Fibroblast of skin of abdomen (primary cell): ENCODE results near the gene TCF4.

Experiments used
- DNase-seq: peaks from one replicate; pipeline ENCODE4 v3.0.0-alpha.2; 2013

TCF4 gene

DNA sequence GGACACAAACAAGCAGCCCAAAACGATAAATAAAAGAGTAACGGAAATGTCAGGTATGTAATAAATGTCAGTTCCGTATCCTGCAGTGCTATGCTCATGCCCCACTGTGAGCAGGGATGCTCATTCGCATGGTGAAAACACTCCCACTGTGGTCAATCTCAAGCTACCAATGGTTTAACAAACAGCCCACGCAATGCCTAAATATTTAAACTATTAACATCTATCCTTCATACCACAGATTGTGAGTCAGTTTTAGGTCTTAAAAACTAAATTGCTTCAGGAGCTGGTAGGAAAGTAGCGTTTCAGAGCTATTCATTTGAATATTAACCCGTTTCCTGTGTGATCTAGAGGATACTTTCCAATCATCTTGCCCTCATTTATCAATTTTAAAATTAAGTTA is 207.4 kb downstream of the TCF4 start:
- peak; percentile 80 for DNase-seq

DNA sequence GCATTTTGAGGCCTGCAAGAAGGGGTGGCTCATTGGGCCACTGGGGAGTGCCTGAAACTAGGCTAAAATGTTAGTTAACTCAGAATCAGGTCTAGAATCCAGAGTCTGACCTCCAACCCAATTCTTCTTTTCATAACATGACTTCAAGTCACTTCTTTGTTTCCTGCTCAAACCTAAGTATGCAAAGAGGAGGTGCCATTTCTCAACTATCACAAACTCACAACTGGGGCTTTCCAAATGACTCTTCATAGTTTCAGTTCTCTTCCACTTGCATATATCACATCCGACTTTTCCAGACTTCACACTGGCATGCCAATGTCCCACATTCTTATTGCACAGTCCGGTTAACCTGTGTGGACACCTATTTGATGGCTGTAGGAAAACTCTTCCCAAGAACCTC is 211.6 kb downstream of the TCF4 start:
- no peak for DNase-seq

DNA sequence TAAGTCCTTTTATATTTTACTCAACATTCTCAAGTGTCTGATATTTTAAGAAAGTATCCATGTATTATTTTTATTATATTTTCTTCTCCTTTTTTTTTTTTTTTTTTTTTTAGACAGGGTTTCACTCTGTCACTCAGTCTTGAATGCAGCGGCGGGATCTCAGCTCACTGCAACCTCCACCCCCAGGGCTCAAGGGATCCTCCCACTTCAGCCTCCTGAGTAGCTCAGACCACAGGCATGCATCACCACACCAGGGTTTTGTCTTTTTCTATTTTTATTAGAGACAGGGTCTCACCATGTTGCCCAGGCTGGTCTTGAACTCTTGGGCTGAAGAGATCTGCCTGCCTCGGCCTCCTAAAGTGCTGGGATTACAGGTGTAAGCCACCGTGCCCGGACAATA is 212.1 kb downstream of the TCF4 start:
- no peak for DNase-seq

DNA sequence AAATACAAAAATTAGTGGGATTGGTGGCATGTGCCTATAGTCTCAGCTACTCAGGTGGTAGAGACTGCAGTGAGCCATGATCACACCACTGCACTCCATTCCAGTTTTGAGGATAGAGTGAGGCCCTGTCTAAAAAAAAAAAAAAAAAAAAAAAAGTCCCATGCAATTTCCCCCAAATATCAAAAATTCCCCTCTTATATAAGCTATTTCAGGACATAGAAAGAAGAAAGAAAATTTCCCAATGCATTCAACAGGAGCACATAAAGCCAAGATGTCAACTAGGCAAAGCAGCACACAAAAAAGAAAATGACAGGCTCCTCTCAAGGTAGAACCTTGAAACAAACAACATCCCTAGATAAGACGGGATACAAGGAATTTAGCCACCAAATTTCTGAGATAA is 213.3 kb downstream of the TCF4 start:
- no peak for DNase-seq

DNA sequence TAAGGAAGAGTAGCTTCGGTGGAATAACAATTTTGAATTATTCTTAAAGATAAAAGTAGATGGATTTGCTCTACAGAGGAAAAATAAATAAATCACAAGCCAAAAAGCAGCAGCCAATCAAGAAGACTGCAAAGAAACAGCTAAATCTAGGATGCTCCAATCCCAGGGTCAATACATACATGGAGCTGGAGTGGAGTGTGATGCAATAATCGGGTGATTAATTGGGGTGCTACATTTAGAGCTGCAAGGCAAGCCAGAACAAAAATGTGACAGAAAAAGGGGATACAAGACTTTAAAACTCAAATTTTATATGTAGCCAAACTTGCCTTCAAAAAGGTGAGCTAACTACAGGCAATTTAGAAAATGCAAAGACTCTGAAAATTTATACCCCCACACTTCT is 215.8 kb downstream of the TCF4 start:
- DNase-seq = no peak

DNA sequence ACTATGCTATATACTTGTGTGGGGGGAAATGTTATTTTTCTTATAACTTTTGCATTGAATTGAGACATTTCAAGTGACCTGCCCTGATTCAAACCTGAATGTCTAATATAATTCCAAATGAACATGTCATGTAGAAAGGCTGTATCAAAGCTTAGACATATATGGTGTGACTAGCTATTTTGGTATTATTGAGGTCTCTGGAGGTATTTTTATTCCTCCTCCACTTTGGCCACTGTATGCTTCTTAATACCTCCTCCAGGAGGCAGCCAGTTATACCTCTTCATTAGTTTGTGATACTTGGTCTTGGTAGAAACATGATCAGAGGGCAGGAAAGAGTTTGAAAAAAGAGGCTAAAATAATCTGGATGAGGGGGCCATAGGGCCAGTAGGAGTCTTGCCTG is 217.1 kb downstream of the TCF4 start:
- peak; percentile 54 for DNase-seq

DNA sequence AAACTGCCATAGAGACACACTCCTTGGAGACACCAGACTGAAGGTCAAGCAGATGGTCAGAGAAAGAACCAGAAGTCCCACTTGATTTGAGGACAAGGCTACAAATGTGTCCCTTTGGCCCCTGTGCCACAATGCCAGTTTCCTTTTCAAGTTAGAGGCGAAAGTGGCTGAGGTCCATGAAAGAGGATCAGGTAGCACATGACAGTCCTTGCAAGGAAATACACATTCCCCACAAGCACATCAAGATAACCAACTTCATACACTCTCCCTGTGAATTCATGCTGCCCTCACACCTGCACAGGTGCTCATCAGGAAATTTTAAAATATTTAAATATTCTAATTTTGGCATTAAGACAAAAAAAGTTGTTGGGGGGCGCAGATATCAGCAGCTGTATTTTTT is 218.6 kb downstream of the TCF4 start:
- no peak for DNase-seq

DNA sequence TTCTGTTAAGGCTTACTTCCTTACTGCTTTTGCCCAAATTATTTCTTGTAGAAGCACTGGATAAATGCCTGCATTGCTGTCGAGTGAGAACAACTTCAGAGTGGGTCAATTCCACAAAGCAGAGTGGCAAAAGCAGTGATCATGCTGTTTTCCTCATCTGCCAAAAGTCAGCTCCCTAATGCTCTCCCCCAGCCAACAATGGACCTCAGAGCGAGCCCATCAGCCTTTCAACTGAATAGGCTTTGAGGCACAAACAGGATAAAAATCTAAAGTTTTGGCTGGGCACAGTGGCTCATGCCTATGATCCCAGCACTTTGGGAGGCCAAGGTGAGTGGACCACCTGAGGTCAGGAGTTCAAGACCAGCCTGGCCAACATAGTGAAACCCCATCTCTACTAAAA is 222.7 kb downstream of the TCF4 start:
- no peak for DNase-seq

DNA sequence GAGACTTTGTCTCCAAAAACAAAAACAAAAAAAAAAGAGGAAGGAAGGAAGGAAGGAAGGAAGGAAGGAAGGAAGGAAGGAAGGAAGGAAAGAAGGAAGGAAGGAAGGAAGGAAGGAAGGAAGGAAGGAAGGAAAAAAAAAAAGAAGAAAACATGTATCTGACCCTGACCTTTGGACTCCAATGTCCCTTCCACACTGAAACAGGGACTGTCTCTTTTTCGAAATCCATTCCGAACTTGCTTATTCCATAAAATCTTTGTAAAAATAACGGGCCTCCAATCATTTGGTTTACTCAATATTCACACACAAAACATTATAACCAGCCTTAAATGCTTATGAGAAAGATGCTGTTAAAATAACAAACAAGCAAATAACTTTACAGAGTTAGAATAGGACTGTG is 225.7 kb downstream of the TCF4 start:
- DNase-seq = no peak

DNA sequence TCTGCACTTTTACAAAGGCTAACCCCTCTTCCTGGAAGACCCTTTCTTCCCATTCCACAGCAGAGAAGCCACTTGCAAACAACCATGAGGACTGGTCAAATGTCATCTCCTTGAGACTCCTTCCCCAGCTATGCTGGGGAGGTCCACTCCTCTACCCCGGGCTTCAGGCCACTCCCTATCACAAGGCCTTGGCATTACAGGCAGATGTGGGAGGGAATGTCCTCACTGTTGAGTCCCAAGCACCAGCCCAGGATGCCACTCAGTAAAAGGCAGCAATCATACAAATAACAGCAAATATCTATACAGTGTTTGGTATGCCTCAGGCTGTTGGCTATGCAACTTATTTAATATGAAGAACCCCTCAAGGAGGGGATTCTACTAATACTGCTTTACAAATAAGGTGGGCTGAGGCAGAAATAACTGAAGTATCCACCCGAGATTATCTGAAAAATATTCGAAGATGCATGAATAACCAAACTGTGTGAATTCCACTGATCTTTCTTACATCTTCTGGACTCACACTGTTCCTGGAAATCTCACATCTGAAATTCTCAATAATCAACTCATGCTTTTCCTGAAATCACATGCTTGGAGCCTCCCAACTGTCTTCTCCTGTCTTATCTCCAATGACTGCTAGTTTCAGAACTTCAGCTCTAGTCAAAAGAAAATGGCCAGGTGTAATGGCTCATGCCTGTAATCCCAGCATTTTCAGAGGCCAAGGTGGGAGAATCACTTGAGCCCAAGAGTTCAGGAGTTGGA is 226.3 kb downstream of the TCF4 start:
- DNase-seq = no peak

DNA sequence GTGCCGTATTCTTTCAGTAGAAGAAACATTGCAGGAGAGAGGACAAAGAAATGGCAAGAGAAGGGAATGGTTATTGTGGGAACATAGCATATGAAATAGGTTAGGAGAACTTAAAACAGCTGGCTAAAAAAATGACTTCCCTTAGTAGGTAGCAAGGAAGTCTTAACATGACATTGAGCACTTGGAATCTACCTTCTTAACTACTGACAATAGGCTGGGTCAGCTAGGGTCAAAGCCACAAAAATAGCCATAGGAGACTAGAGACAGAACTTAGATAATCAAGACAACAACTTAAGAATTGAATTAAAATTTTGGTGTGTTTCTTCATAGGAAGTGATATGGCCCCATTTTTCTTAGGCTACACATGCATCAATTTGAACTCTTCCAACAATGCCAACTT is 227.9 kb downstream of the TCF4 start:
- DNase-seq = no peak

DNA sequence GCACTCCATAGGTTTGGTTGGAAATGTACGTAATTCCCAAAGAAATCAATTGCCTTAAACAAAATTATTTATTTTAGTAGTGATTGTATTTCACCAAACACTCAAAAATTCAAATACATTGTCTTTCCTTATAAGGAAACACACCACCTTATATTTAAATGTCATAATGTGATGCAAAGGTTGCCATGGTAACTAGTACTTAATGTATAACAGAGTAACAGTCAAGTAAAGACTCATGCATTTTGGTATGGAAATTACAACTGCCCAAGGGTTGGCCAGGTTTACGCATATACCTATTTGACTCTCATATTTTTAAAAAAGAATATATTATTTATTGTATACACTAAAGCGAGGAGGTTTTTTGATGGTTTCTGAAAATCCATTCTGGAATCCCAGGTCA is 231.2 kb downstream of the TCF4 start:
- no peak for DNase-seq

DNA sequence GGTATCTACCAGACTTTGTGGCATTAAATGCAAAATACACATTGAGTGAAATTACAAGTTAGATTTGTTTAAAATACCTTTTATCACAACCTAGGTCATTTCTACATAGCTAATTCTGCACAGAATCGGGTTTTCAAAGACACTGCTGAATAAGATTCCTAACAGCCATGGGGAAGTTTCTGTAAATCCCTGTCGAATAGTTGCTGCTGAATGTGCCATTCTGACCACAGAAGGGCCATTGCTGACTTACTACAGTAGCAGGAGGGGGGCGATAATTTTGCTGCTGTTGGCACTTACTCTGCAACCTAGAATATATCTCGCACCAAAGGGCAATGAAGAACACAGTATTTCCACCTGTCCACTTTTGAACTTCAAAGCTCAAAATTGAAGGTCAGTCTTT is 232.8 kb downstream of the TCF4 start:
- no peak for DNase-seq

DNA sequence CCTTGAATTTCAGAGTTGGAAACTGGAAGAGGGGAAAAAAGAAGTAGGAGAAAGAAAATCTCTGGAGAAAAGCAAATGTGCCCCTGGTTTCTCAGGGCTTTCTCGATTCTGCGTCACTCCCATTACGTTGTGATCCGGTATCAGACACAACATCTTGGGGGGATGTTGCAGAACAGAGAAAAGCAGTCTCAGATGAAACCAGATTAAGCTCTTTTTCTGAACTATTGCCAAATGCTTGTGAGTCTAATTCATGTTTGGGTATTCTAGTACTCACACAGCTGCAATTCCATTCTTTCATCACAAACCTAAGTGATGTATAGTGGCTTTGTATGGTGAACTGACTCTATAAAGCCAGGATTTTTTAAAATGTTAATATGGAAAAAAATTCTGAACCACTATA is 233.2 kb downstream of the TCF4 start:
- peak; percentile 84 for DNase-seq

DNA sequence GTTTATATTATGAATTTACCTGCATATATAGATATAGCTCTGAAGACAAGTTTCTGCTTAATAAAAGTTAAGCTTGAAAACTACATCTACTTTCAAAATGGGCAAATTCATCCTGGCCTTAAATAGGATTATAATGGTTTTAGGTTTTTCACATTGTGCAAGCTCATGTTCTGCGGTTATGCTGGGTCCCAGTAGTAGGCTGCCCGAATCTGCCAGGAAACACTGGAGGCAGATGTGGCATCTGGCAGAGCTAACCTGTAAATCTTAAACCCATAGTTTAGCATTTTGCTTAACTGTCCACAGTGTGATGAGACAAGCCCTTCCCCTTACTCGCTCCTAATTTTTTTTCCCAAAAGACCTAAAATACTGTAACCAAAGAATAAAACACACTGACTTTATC is 234.2 kb downstream of the TCF4 start:
- DNase-seq = peak; percentile 10

DNA sequence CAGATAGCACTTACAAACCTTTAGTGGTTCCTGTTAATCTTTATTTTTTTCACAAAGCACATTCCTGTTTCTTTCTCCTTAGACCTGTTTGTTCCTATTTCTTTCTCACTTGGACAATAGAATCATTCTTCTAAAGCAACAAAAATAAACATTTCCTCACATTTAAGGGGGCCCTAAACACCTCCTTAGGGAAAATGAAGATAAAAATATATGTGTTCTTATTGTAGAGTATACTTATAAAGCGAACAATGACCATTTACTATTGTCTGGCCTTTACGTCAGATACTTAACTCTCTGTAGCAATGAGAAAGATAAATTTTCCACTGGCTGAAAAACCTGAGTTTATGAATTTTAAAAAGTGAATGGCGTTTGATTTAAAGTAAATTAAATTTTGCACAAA is 234.6 kb downstream of the TCF4 start:
- DNase-seq = no peak

DNA sequence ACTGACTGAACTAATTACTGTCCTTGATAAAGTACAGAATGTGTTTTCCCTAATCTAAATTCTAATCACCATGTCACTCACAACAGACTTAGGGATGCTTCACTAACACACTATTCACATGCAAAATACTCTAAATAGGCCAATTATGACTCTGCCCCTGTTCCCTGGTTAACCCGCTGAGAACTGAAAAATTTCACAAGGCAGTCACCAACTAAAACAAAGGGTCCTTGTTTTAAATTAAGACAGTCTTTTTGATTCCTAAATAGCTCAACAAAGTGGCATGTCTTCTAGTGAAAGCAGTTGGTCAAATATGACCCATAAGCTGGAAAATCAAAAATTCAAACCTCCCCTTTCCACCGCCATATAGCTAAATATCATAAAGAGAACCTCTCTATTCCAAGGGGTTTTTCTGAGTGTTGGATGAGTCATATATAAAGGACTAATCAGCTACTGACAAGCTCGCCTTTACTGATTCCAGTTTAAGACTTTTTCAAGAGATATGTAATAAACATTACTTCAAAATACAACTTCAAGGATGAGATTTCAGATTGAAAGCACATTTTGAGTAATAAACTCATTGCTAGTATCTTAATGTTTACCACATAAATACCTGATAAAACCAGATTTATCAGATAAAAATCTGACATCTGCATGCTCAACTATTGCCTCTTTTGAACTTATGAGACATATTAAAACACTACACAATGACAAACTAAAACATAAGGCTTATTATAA is 235.8 kb downstream of the TCF4 start:
- DNase-seq = peak; percentile 11

DNA sequence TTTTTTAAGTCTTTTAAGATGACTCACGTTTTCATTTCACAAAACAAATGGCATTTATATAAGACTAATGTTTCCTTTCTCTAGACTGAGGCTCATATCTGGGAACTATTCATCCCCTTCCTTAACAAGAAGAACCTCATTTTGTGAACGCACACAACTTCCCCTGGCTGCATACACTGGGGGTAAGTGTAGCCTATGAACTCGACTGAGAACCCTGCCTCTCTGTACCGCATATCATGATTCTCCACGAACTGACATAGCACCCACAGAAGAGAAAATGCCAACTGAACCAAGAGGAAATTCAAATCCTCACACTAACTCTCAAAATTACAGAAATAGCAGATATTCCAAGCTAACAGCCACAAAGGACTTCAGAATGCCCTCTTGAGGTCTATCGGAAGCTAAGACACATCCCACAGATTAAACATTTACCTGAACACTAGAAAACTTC is 236.7 kb downstream of the TCF4 start:
- peak; percentile 39 for DNase-seq

DNA sequence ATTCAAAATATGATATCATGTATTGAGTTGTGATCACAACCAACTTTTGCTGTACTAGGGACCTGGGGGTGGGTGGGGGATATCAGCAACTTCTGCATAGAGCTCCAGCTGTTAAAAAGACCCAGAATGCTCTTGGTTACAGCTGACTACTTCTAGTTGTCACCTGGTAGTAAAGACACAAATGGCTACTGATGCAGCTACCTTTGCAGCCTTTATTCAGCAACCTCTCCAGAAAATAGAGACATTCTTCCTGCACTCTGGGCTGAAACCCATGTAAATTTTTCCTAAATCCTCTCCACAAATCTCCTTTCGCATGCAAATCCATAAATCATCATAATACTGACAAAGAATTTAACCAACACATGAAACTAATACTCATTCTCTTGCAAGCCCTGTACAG is 238.3 kb downstream of the TCF4 start:
- DNase-seq = no peak

DNA sequence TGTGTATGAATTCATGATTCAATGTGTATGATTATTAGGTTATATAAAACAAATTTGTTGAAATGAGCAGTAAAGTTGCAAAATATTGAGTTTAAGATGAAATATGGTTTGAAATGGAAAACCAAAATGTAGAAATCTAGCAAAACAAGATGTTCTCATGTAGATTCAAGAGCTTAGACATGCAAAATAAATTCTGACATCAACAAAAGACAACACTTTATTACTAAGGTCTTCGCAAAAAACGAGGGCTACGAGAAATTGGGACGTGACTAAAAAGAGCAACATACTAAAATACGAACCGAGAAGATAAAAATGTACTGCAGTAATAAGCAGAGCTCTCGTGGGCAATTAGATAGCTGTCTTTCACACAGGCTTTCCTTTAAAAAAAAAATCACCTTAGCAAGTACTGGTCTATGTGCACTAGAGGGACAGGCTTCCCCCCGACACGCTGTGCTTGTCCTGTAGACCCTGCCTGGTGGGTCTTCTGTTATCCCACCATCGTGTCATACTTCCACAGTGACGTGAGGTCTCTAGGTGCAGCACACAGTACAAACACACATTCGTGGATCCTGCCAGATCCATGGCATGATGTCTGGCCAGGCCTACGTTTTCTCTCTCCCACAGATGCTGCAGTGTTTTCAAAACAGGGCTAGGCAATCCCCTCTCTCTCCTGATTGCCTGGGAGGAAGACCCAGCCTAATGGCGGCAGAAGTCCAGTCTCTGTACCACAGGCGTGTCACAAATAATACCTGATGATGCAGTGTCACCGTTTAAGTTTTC is 240.8 kb downstream of the TCF4 start:
- no peak for DNase-seq

DNA sequence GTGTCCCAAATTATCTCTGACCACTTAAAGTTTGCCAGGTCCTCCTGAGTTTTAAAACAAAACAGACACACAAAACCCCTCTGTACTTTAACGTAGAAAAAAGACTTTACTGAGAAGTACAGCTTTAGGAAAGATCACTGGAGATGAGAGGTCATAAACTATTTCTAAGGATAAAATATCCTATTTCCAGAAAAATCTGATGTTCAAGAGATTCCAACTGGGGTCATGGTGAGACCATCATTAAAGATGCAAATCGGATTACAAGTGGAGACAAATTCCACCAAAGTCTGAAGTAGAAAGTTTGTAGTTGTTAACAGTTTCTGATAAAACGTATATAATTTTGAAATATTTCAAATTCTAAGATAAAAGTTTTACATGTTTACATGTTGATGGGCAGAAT is 241.6 kb downstream of the TCF4 start:
- no peak for DNase-seq

DNA sequence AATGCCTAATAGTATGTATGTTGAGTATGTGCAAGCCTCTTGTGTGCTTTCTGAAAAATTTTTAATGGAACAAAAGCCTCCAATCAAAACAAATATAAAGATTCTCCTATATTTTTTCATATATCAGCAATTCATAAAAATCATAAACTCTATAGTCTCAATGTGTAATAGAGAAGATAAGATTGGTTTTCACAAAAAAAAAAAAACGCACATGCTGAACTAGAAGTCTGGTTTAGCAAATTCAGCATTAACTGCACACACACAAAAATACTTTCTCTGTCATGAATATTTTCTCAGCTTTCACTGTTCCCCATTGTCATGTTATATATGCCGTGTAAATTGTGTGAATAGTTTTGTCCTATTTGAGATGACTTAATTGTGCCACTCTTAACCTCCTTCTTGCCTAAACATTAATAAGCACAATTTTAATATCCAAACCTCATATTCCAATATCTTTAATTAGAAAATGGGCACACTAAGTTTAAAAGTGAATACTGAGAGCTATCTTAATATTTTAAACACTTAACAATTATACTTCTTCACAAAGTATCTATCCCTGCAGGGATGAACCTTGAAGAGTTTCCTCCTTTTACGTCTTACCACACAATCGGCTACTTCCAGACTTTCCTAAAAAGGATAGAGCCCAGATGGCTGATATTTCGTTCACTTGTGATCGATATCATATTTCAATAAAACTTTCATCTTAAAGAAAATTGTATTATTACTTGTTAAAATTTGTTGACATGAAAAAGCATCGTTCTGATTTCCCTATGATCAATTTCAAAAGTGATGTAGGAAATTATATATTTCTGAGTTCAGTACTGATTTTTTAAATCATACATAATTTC is 242.7 kb downstream of the TCF4 start:
- DNase-seq = no peak
